Aorta (tissue), 5 donors: ENCODE measurements around the gene BABAM1. TPM values are rescaled to one million over a fixed set of nuclear protein-coding genes. Genes with fewer than 3 reads are reported as not detected.
A peak's percentile ranks its signal among the peaks of the same experiment; 100 is the strongest.

Experiments used
- ATAC-seq: fragments of 200-7000 bp; cut with Tn5 transposase; one replicate; pipeline ENCODE4 v1.9.1; 2022; ENCODE audit warnings: moderate library complexity; ENCODE audit not compliant: low FRiP score
- DNase-seq, 2 donors: peaks; one replicate each; pipeline ENCODE4 v3.0.0-alpha.2; 2020
- H3K27ac ChIP-seq, 2 donors: one replicate each; pipeline ENCODE4 v1.5.1; 2013; ENCODE audit warnings: low read length in 2 of 2, mild to moderate bottlenecking in 2 of 2, moderate library complexity in 2 of 2, control low read depth in 1 of 2, inconsistent platforms in 1 of 2, low read depth in 1 of 2
- H3K27me3 ChIP-seq, 2 donors: one replicate each; pipeline ENCODE4 v1.6.1; 2013; ENCODE audit warnings: control low read depth in 1 of 2, low read length in 1 of 2, mild to moderate bottlenecking in 1 of 2, moderate library complexity in 1 of 2; ENCODE audit not compliant: insufficient read depth in 2 of 2, control insufficient read depth in 1 of 2
- H3K36me3 ChIP-seq, 2 donors: one replicate each; pipeline ENCODE4 v1.6.1; 2013; ENCODE audit warnings: control low read depth in 1 of 2, low read length in 1 of 2, mild to moderate bottlenecking in 1 of 2; ENCODE audit not compliant: insufficient read depth in 2 of 2, control insufficient read depth in 1 of 2
- H3K4me1 ChIP-seq, 2 donors: one replicate each; pipeline ENCODE4 v1.6.1; 2013; ENCODE audit warnings: low read length in 2 of 2, control low read depth in 1 of 2, mild to moderate bottlenecking in 1 of 2, moderate library complexity in 1 of 2; ENCODE audit not compliant: insufficient read depth in 2 of 2, control insufficient read depth in 1 of 2
- H3K4me3 ChIP-seq, 2 donors: one replicate each; pipeline ENCODE4 v1.5.1; 2013; ENCODE audit warnings: low read length in 2 of 2, control low read depth in 1 of 2, mild to moderate bottlenecking in 1 of 2
- H3K9me3 ChIP-seq: one replicate; pipeline ENCODE4 v1.6.1; 2013; ENCODE audit warnings: mild to moderate bottlenecking, low read length; ENCODE audit not compliant: control insufficient read depth
- WGBS, 2 donors: extraction: QIAGEN DNeasy Blood & Tissue Kit; methylation state at CpG; one replicate each; pipeline ENCODE4 v1.1.7; 2013; 5-methylcytosine and 5-hydroxymethylcytosine counted together
- intact Hi-C, 2 donors: fragments of 100-400 bp; cut with DNase I; formaldehyde crosslinking; loops; one replicate each; pipeline versions ENCODE4 v1.14.2 to v1.15.0; 2022
- long read RNA-seq, 2 donors: library from polyadenylated mRNA; unstranded; transcript quantifications; one replicate each; pipeline ENCODE4 v2.0.0, GENCODE V29; 2020 to 2021
- polyA plus RNA-seq, 2 donors: library from polyadenylated mRNA; stranded (reverse); fragments of 200-250 nt; gene quantifications; one replicate each; pipeline ENCODE4 v1.2.3, GENCODE V29; 2013
- total RNA-seq, 2 donors: library from RNA; stranded (reverse); fragmentation: NEBNext Ultra II Directional; extraction: Animal tissue kit (Norgen Biotek cat#: 25700); gene quantifications; one replicate each; pipeline ENCODE4 v1.2.1, GENCODE V29; 2021
- donor health status: healthy with polysubstance abuse.
- donor health status: Bipolar disorder and iron deficiency.
- donor health status: DM: no; HTN: no; CAD: no.
- donor health status: DM: no; HTN: no; CAD: no.
- donor health status: DM: yes; HTN: yes; CAD: no.

Gene BABAM1
- 10 to 100 TPM; 55.8 to 63.2 TPM for total RNA-seq
- 100 to 1,000 TPM in 1 of 2 donors, 10 to 100 TPM in 1; 83.6 to 102 TPM for polyA plus RNA-seq
- long read RNA-seq, donor 1, transcript BABAM1-208 (9 exons, 1,470 nt): major isoform, 144 of 237 reads
- long read RNA-seq, donor 1, transcript BABAM1-201 (9 exons, 1,472 nt): minor isoform, 44 of 237 reads
- long read RNA-seq, donor 1, transcript BABAM1-213 (9 exons, 1,366 nt): minor isoform, 11 of 237 reads
- long read RNA-seq, donor 1, partial matches to known transcripts: 4 of 237 reads
- long read RNA-seq, donor 1, other reads (novel, unspliced or antisense): 29 of 237 reads
- long read RNA-seq, donor 2, transcript BABAM1-201 (9 exons, 1,472 nt): minor isoform, 5 of 25 reads
- long read RNA-seq, donor 2, transcript BABAM1-208 (9 exons, 1,470 nt): major isoform, 12 of 25 reads
- long read RNA-seq, donor 2, partial matches to known transcripts: 3 of 25 reads
- long read RNA-seq, donor 2, other reads (novel, unspliced or antisense): 5 of 25 reads

GRCh38 chr19:17266975-17267788 lies at the start of gene BABAM1:
Gene BABAM1, plus strand, starts transcription at chr19:17267443. Its CDS starts 1,364 bp downstream, at chr19:17268807.
- peak within 1 kb of the TSS; percentile 60 to 77 for H3K4me3 ChIP-seq
- no peaks in the 10 kb centered on the region for H3K4me1 ChIP-seq
- 0% methylated on average over 27 of the region's 27 CpGs for WGBS, 2 donors
- H3K9me3 ChIP-seq: no peaks in the 10 kb centered on the region
- peak within 1 kb of the TSS in 1 of 2 donors; percentile 16 for H3K27ac ChIP-seq
- peaks cover 0 to 2% of the 10 kb centered on the region in 2 donors for H3K36me3 ChIP-seq
- DNase-seq (peak; percentile 96 to 97), ATAC-seq (peak; percentile 98)
- intact Hi-C loops: no loop called here
- no peaks in the 10 kb centered on the region for H3K27me3 ChIP-seq

- no peak overlapping the region for H3K4me3 ChIP-seq
- H3K27ac ChIP-seq: no peak overlapping the region
- intact Hi-C loops: no loop called here
- H3K27me3 ChIP-seq: no peaks in the 10 kb centered on the region
- no peak for ATAC-seq
- DNase-seq: no peak
- H3K4me1 ChIP-seq: no peaks in the 10 kb centered on the region
- H3K36me3 ChIP-seq: peaks cover 0 to 2% of the 10 kb centered on the region in 2 donors
- no peaks in the 10 kb centered on the region for H3K9me3 ChIP-seq
- WGBS, 2 donors: 97 to 98% methylated on average over 8 of the region's 8 CpGs
These were observed 48.0 kb upstream of the BABAM1 start for GRCh38 chr19:17219286-17219685.

GRCh38 chr19:17220207-17220758 lies 47.0 kb upstream of the BABAM1 start:
- DNase-seq (peak; percentile 75 to 87), ATAC-seq (peak; percentile 55)
- peaks cover 0 to 2% of the 10 kb centered on the region in 2 donors for H3K36me3 ChIP-seq
- H3K4me1 ChIP-seq: no peaks in the 10 kb centered on the region
- WGBS, 2 donors: 43 to 45% methylated on average over 14 of the region's 14 CpGs
- intact Hi-C loops: no loop called here
- H3K9me3 ChIP-seq: no peaks in the 10 kb centered on the region
- H3K27ac ChIP-seq: no peak overlapping the region
- no peak overlapping the region for H3K4me3 ChIP-seq
- H3K27me3 ChIP-seq: no peaks in the 10 kb centered on the region

- intact Hi-C loops: loop anchor here in 1 of 2 donors (5.0 kb wide), 1 partner anchor 148 kb away; the partner anchor contains the start of genes HAUS8 and MYO9B
- H3K27me3 ChIP-seq: no peaks in the 10 kb centered on the region
- WGBS, 2 donors: 84 to 86% methylated on average over 10 of the region's 10 CpGs
- ATAC-seq (no peak), DNase-seq (no peak)
- H3K9me3 ChIP-seq: no peaks in the 10 kb centered on the region
- no peaks in the 10 kb centered on the region for H3K36me3 ChIP-seq
- no peak overlapping the region for H3K4me3 ChIP-seq
- no peak overlapping the region for H3K27ac ChIP-seq
- H3K4me1 ChIP-seq: no peaks in the 10 kb centered on the region
These were observed 42.2 kb upstream of the BABAM1 start for GRCh38 chr19:17225053-17225452.

- H3K9me3 ChIP-seq: no peaks in the 10 kb centered on the region
- no peaks in the 10 kb centered on the region for H3K4me1 ChIP-seq
- DNase-seq (peak; percentile 99), ATAC-seq (peak; percentile 98)
- no peaks in the 10 kb centered on the region for H3K27me3 ChIP-seq
- H3K4me3 ChIP-seq: peak within 1 kb of the TSS; percentile 3 to 40
- intact Hi-C loops: loop anchor here in 1 of 2 donors (5.0 kb wide), 1 partner anchor 149 kb away; the partner anchor contains the start of genes HAUS8 and MYO9B
- H3K27ac ChIP-seq: peak within 1 kb of the TSS in 1 of 2 donors; percentile 43
- 0% methylated on average over 68 to 90 of the region's 90 CpGs for WGBS, 2 donors
- H3K36me3 ChIP-seq: no peaks in the 10 kb centered on the region
These were observed 41.0 kb upstream of the BABAM1 start, which contains the start of gene OCEL1 for GRCh38 chr19:17226002-17226933. Gene OCEL1, plus strand, starts transcription at chr19:17226226. Its CDS starts 22 bp downstream, at chr19:17226248.

GRCh38 chr19:17227798-17228367 lies 39.4 kb upstream of the BABAM1 start:
- ATAC-seq (no peak), DNase-seq (peak in 1 of 2 donors; percentile 42)
- Histone ChIP-seq H3K4me3 (no peak overlapping the region), H3K27me3 (no peaks in the 10 kb centered on the region), H3K4me1 (no peaks in the 10 kb centered on the region), H3K27ac (no peak overlapping the region), H3K36me3 (no peaks in the 10 kb centered on the region), H3K9me3 (no peaks in the 10 kb centered on the region)
- WGBS, 2 donors: 72 to 78% methylated on average over 13 of the region's 13 CpGs
- intact Hi-C loops: loop anchor here in 1 of 2 donors (5.0 kb wide), 1 partner anchor 151 kb away; the partner anchor contains the start of genes HAUS8 and MYO9B

- H3K4me3 ChIP-seq: no peak overlapping the region
- no peaks in the 10 kb centered on the region for H3K9me3 ChIP-seq
- H3K4me1 ChIP-seq: peaks cover 0 to under 1% of the 10 kb centered on the region in 2 donors
- H3K36me3 ChIP-seq: no peaks in the 10 kb centered on the region
- DNase-seq: no peak
- intact Hi-C loops: loop anchor here in 1 of 2 donors (5.0 kb wide), 1 partner anchor 153 kb away; the partner anchor contains the start of genes HAUS8 and MYO9B
- H3K27ac ChIP-seq: no peak overlapping the region
- no peak for ATAC-seq
- H3K27me3 ChIP-seq: no peaks in the 10 kb centered on the region
- 92 to 98% methylated on average over 3 of the region's 3 CpGs for WGBS, 2 donors
These were observed 37.4 kb upstream of the BABAM1 start for GRCh38 chr19:17229890-17230289.
